DLD1 (cell line): Measurements from ENCODE around the gene DBH.

Experiments
- in situ Hi-C: cut with HindIII; loops from 2 replicates; pipeline ENCODE4 v1.10.0; 2017; ENCODE audit warnings: low sequenced_read_pairs

The DBH gene

GRCh38 chr9:133604214-133604613 is 31.9 kb upstream of the DBH start:
- in situ Hi-C loops, result no loop called here

DNA sequence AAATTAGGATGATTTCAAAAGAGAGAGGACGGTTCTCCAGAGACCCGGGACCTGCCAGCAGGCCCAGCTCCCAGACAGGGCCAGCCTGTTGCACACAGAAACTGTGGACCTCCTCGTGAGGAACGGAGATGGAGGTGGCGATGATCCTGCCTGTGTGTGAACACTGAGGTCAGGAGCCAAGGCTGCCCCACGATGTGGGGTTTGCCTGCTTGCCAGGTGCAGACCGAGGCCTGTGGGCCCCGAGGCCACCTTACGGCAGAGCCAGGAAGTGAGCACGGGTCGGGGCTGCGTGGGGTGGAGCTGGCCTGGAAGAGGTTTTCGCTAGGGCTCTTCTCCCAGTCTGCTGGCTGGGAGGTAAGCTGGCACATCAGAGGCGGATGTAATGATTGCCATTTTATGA is 31.3 kb upstream of the DBH start:
- in situ Hi-C loops, result no loop called here

GRCh38 chr9:133605446-133605845 is 30.7 kb upstream of the DBH start:
- in situ Hi-C loops, result no loop called here

- in situ Hi-C loops, result no loop called here
Measured at GRCh38 chr9:133605856-133606707, 30.1 kb upstream of the DBH start.

DNA sequence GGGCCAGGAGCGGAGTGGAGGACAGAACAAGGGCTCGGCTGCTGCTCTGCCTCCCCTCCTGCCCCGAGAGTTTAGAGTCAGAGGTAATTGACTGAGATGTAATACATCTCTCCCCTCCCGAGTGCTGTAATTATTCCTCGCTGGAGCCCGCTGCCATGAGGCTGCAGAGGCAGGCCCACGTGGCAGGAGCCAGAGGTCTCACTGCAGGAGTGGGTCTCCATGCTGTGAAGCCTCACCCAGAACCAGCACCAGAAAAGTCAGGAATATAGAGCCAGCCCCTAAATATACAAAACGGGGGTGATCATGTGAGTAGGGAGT is 29.5 kb upstream of the DBH start:
- in situ Hi-C loops, result no loop called here

GRCh38 chr9:133607381-133607780 is 28.8 kb upstream of the DBH start:
- in situ Hi-C loops, result no loop called here

- in situ Hi-C loops, result no loop called here
Measured at GRCh38 chr9:133607976-133608375, 28.2 kb upstream of the DBH start.

- in situ Hi-C loops, result no loop called here
Measured at GRCh38 chr9:133608382-133608781, 27.8 kb upstream of the DBH start.

GRCh38 chr9:133608889-133609288 is 27.3 kb upstream of the DBH start:
- in situ Hi-C loops, result no loop called here

DNA sequence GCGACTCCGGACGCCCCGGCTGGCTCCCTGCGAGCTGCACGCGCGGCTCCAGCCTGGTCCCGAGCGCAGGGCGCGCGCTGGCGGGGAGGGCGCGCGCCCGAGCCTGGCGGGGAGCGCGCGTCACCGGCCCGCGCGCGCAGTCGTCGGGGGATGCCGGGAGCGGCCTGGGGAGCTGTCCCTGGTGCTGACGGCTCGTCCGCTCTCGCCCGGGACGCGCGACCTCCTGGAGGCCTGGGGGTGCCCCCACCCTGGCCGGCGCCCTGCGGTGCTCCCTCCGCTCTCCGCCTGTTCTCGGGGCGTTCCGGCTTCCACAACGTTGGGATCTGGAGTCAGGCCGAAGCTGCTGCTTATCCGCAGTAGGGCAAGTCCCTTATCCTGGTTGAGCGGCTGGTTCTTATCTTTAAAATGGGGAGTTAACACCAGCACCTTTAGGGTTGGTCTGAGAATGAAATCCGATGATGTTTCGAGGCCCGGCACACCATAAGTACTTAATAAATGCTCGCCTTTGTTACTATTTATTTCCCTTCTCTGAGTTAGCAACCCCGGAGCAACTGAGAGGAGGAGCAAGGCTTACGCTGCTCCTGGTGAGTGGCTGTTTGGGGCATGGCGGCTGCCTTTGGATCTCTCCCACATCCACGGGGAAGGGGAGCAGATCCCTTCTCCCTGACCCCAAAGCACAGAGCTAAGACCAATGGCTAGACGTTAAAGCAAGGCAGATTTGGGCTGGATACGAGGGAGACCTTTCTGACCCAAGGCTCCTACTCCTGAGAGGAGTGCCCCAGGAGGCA is 26.7 kb upstream of the DBH start, which contains the start of gene FAM163B:
TSS of gene FAM163B (minus strand) at position 79 of the 788 bp plus-strand sequence. CDS start 29,166 bp downstream, outside the sequence.
- in situ Hi-C loops, result no loop called here

DNA sequence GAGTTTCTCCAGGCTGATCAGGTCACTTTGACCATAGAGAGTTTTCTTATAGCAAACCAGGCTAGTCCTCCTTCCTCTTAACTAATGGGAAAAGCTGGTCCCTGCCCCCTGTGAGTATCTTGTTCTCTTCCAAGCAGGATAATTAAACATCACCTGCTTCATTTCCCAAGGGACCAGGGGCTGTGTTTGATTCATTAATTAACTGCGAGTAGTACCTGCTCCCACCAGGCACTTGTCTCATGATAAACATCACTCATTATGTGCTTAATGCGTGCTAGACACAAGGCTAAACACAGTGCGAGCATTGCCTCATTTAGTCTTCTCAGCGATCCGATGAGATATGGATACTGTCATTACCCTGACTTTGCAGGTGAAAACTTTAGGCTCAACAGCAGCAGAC is 25.3 kb upstream of the DBH start:
- in situ Hi-C loops, result no loop called here

DNA sequence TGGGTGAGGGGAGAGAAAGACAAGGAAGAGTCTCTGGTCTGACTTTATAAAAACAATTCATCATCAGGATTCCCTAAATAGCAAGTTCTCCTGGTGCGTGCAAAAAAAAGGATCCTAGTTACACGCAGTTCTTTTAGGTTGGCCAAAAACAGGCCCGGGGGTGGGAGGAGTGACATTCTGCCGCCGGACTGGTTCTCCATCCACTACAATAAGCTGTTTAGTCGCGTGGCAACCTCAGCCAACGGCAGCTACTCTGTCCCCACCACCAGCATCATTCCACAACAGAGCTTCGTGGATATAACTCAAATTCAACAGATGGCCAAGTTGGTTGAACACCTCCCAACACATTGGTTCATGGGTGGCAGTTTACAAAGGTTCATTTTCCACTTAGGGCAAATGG is 24.1 kb upstream of the DBH start:
- in situ Hi-C loops, result no loop called here

DNA sequence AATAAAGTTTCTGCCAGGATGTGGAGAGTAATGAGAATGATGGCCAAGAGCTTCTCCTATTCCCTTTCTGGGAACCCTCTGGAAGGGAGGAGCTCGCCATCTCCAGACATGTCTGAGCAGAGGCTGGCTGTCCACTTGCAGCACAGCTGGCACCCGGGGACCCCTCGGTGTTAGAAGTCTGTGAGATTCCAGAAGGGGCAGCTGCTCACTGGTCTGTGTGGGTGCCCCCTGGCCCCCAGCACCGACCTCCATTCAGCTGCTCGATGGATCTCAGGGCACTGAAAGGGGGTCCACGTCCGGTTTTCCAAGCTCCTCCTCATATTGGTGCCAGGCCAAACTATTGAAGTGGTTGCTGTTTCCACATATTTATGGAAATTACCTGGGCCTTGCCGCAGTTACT is 23.3 kb upstream of the DBH start:
- in situ Hi-C loops, result no loop called here

GRCh38 chr9:133613432-133613831 is 22.7 kb upstream of the DBH start:
- in situ Hi-C loops, result no loop called here

- in situ Hi-C loops, result no loop called here
Measured at GRCh38 chr9:133614056-133614455, 22.1 kb upstream of the DBH start.

GRCh38 chr9:133614678-133615077 is 21.5 kb upstream of the DBH start:
- in situ Hi-C loops, result no loop called here

DNA sequence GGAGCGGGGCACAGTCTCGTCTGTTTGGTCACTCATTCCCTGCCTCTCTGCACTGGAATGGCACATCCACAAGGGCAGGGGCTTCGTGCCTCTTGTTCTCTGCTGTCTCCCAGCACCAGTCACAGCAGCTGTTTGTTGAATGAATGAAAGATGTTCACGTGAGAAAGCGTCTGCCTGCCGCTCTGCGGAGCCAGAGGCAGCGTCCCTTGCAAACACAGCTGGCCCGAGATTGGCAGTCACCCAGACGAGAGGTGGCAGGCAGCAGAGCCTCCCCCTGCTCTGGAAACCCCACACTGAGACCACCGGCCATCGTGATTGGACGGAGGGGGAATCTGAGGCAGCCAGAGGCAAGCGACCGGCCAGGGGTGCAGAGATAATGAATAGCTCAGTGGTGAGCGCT is 21.0 kb upstream of the DBH start:
- in situ Hi-C loops, result no loop called here

DNA sequence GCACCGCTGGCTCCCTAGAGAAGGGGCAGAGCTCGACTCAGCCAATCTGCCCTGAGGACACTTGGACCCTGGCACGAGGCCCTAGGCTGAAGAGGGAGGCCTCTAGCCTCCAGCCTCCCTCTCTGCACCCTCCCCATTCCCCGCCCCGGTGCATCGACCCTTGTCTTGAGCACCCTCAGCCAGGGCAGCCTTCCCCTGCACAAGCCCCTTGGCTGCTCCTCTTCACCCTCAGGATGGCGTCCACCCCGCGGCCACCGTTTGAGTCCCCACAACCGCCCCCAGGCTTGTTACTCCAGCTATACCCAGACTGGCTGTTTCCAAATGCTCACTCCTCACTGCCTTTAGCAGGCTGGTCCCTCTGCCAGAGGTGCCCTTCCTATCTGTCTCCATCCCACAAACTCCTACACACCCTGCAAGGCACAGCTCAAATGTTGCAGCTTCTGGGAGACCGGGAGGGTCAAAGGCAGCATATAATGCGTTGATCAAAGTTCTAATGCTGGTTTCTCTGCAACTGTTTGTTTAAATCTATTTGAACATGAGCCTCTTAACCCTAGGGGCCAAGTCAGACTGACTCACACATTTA is 20.5 kb upstream of the DBH start:
- in situ Hi-C loops, result no loop called here

GRCh38 chr9:133616643-133617405 is 19.3 kb upstream of the DBH start:
- in situ Hi-C loops, result no loop called here

- in situ Hi-C loops, result no loop called here
Measured at GRCh38 chr9:133618726-133619125, 17.4 kb upstream of the DBH start.

DNA sequence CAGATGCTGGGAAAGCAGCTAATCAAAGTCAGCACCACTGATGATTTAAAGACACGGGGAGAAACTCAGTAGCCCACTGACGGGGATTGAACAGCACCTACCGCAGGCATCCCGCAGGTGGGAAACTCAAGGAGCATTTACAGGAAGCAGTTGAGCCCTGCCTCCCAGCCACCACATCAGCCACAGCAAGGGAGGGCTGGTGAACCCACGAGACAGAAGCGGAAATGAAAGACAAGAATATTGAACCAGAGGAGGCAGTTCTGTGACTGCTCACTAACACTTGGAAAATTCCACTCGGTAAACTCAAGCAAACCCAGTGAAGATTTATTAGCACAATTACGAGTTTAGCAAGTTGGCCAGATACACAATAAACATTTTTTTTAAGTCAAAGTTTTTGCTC is 16.4 kb upstream of the DBH start:
- in situ Hi-C loops, result no loop called here
